ENCODE measurements around the gene AKAP1. TPM values are rescaled to one million over a fixed set of nuclear protein-coding genes. Genes with fewer than 3 reads are reported as not detected.

AKAP1 gene
- total and polyA plus RNA-seq, 5 donors: 92.3 to 194 (median 161) TPM

DNA sequence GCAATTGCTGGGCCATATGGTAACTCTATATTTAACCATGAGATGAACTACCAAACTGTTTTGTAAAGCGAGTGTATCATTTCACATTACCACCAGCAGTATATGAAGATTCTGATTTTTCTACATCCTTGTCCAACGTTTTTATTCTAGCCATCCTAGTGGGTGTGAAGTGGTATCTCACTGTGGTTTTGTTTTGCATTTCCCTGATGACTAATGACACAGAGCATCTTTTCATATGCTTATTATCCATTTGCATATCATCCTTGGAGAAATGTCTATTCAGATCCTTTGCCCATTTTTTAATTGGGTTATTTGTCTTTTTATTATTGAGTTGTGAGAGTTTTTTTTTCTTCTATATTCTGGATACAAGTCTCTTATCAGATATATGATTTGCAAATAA, 83.6 kb downstream of the AKAP1 start:
- H3K4me3 ChIP-seq (ENCODE audit: low read length): no peak overlapping the region
- WGBS: 64% methylated on average over 2 of the region's 2 CpGs
- ATAC-seq (no peak), DNase-seq (no peak)
- no peak overlapping the region for H3K27ac ChIP-seq (ENCODE audit: low read length)
- H3K4me1 ChIP-seq (ENCODE audit: control insufficient read depth, insufficient read depth, low read length): no peaks in the 10 kb centered on the region
- H3K27me3 ChIP-seq (ENCODE audit: control insufficient read depth, insufficient read depth): no peaks in the 10 kb centered on the region
- intact Hi-C loops (cut with DNase I): no loop called here
- no peaks in the 10 kb centered on the region for H3K9me3 ChIP-seq (ENCODE audit: control insufficient read depth, low read length)

DNA sequence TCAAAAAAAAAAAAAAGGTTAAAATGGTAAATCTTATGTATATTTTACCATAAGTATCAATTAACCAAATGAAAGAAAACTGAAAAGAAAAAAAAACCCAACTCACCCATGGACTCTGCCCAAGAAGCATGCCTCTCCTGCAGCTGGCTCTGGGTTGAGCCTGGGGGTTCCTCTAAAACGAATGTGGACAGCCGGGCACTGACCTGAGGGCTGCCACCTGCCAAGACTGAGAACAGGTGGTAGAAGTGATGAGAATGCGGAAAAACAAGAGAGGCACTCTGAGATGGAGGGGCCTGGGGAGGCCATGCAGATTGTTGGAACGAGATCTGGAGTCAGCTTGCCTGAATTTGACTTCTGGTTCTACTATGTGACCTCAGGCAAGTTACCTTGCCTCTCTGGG, 85.8 kb downstream of the AKAP1 start:
- Histone ChIP-seq H3K4me3 (ENCODE audit: low read length) (no peak overlapping the region), H3K27ac (ENCODE audit: low read length) (no peak overlapping the region), H3K4me1 (ENCODE audit: control insufficient read depth, insufficient read depth, low read length) (no peaks in the 10 kb centered on the region), H3K9me3 (ENCODE audit: control insufficient read depth, low read length) (no peaks in the 10 kb centered on the region), H3K27me3 (ENCODE audit: control insufficient read depth, insufficient read depth) (no peaks in the 10 kb centered on the region)
- DNase-seq (no peak), ATAC-seq (no peak)
- 60% methylated on average over 4 of the region's 4 CpGs for WGBS
- intact Hi-C loops (cut with DNase I): no loop called here

Other genes starting within 250 kb of the AKAP1 start
- 10 to 100 TPM; 20.5 to 25.7 (median 21.4) TPM for gene TRIM25, start 171.2 kb upstream of the AKAP1 start, total RNA-seq
- 9.8 TPM for gene TRIM25, start 171.2 kb upstream of the AKAP1 start, polyA plus RNA-seq
- gene COIL, start 124.2 kb upstream of the AKAP1 start, total RNA-seq: 10 to 100 TPM in 2 of 4 donors, 1 to 10 TPM in 2; 9.1 to 10.7 (median 10.2) TPM
- gene COIL, start 124.2 kb upstream of the AKAP1 start, polyA plus RNA-seq: 7.7 TPM
- gene SCPEP1, start 107.1 kb upstream of the AKAP1 start, total RNA-seq: 10 to 100 TPM; 49.7 to 65.0 (median 58.1) TPM
- 87.9 TPM for gene SCPEP1, start 107.1 kb upstream of the AKAP1 start, polyA plus RNA-seq
- 100 to 1,000 TPM; 105 to 113 (median 109) TPM for gene MSI2, start 171.3 kb downstream of the AKAP1 start, total RNA-seq
- gene MSI2, start 171.3 kb downstream of the AKAP1 start, polyA plus RNA-seq: 43.9 TPM